Non-pigmented ciliary epithelial cell (primary cell): ENCODE results near the gene LRRC36.

Experiments
- DNase-seq: peaks from one replicate; pipeline ENCODE4 v3.0.0-alpha.2; 2010; ENCODE audit warnings: low read depth

LRRC36 gene

DNA sequence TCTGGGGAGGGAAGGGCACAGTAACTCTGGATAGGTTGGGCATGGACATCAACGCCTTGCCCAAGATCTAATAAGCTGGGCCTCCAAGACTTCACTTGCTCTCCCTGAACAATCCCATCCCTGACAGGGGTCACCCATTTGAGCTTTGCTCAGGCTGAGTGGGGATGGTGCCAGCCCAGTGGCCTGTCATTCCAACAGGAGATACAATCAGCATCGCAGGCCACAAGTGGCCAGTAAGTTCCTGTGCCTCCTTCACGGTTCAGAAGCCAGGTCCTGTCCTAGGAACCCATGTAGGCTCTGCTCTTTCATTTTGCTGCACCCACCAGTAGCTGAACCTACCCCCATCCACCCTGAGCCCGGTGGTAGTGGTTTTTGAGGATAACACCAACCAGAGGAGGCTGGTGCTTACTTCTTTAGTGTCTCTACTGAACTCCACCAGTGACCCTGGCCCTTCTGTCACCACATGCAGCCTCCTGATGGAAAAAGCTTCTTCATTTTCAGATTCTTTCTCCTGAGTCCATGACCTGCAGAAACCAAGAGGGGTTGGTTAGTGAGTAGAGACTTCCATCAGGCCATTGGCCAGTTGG lies 32.4 kb upstream of the LRRC36 start:
- DNase-seq = no peak

DNA sequence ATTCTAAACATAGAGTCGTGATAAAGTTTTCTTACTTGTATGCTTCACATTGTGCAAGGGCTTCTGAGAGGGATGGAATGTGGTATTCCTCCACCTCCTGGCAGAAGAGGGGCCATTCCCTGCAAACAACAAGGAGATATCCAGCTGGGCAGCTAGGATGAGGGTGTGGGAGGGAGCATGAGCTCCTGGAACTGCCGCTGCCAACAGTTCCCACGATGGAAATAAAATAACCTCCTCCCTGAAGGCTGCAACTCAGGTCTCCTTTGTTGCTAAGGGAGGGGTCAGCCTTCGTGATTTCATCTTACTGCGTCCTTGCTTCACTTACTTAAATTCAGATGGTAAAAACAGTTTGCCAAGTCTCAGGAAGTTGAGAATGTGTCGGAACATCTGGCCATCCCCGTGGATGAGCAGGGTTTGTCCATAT lies 31.7 kb upstream of the LRRC36 start:
- DNase-seq = no peak

DNA sequence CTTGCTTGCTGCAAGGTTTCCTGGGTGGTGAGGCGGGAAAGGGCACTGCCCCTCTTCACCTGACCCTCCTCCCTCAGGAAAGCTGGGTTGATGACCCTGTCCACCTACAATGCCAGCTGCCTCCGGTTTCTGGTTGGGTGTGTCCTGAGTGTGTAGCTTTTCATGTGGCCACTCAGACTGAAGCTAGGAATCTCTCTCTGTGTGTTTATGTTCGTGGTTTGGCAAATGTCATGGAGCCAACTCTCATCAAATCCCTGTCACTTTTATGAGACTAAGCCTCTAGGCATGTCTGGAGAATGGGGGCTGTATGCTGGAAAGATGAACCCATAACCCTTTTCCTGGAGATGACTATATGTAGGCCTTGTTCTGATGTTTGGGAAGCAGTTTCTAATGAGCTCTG lies 30.2 kb upstream of the LRRC36 start:
- no peak for DNase-seq

DNA sequence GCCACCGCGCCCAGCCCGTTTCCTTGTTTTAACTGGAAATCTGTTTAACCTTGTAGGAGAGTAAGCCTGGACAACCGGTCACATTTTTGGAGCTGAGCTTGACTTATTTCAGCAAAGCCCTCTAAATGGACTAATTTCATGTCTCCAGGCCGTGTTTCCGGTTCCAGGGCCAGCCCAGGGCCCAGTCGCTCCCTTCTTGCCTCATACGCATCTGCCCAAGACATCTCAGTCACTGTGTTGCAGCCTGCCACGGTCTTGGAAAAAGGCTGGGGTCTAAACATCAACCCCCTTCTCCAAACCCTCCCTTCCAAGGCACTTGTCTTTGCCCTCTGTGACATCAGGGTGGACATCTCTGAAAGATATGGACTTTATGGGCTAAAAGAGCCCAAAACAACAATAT lies 28.3 kb upstream of the LRRC36 start:
- no peak for DNase-seq

DNA sequence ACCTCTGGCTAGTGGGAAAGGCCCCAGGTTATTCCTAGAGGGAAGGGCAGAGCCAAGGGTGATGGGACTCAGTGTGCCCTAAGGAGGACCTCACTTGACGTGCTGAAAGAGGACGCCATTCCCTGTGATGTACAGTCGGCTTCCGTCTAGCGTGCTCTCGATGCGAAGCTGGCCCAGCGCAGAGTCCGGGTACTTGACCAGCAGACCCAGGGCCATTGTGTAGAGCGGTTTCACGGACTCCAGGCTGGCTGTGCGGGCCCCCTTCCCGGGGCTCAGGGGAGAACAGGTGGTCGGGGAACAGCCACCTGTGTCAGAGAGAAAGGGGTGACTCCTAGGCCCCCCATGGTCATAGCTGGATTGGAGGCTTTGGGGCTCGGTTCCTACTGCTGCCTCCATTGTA lies 27.3 kb upstream of the LRRC36 start:
- no peak for DNase-seq

DNA sequence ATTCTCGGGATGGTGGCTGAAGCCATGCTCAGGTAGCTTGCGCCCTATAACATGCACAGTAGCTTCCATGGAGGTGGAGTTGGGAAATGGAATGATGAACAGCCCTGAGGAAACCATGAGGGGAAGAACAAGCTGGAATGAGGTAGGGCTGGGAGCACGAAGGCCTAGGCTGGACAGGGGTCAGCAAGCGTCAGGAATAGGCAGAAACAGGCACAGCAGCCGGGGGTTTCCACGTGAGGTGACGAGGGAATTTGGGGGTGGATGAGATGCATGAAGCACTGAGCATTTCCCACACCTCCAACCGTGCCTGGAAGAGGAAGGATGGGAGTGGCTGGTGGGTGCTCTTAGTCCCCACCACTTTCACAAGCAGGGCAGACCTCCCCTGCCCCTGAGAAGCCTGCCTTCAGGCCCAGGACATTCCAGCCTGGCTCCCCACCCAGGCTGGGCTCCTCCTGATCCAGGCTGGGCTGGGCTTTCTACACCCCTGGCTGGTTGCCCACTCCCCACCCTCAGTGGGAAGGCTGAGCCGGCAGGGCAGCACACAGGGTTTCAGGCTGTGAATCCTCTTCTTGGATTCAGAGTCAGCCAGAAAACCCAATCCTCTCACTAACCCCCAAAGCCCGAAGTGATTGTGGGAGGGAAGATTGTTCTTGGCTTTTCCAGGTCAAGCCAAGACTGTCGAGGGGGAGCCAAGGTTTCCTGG lies 25.4 kb upstream of the LRRC36 start:
- no peak for DNase-seq

DNA sequence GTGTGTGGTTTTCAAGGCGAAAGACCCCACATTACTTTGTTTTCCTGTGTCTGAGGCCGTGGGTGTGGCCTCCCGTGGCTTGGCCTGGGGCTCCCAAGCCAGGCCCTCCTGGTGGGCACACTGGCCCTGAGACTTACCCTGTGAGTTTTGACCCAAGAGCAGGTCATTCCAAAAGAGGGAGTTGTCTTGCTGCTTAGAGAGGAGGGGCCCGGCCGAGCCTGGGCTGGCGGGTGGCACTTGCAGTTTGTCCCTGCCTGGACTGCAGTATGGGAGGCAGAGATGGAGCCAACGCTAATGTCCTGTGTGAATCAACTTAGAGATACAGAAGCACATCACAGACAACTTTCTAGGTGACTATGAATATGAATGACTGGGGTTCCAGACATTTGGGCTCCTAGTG lies 24.5 kb upstream of the LRRC36 start:
- DNase-seq = no peak

DNA sequence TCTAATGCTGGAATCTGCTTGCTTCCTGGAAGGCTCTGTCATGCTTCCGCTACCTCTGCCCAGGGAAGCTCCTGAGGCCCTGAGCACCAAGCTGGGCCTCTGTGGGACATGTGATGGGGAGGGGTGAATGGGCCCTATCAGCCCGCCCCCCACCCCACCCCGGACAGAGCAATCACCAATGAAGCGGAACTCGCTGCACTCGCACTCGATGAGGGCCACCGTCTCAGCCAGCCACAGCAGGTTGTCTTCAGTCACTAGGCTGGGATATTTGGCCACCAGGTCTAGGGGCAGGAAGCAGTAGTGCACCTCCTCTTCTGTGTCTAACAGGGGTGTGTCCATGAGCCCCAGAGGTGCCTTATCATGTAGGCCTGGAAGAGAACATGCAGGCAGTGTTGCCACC lies 23.6 kb upstream of the LRRC36 start:
- DNase-seq = no peak

DNA sequence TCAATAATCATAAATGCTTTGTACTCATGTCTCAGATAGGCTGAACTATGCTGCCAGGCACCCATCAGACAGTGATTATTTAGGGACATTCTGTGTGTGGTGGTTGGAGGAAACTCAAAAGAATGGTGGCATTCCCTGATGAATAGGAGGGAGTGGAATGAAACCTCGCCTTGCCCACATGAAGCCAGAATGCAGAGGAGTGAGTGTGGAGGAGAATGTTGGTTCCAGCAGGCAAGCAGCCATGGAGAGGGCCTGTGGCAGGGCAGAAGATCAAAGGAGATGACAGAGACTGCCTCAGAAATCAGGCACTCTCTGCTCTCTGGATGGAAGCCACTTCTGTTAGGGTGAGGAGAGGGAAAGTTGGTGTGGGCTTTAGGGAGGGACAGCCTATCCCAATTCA lies 22.6 kb upstream of the LRRC36 start:
- no peak for DNase-seq

DNA sequence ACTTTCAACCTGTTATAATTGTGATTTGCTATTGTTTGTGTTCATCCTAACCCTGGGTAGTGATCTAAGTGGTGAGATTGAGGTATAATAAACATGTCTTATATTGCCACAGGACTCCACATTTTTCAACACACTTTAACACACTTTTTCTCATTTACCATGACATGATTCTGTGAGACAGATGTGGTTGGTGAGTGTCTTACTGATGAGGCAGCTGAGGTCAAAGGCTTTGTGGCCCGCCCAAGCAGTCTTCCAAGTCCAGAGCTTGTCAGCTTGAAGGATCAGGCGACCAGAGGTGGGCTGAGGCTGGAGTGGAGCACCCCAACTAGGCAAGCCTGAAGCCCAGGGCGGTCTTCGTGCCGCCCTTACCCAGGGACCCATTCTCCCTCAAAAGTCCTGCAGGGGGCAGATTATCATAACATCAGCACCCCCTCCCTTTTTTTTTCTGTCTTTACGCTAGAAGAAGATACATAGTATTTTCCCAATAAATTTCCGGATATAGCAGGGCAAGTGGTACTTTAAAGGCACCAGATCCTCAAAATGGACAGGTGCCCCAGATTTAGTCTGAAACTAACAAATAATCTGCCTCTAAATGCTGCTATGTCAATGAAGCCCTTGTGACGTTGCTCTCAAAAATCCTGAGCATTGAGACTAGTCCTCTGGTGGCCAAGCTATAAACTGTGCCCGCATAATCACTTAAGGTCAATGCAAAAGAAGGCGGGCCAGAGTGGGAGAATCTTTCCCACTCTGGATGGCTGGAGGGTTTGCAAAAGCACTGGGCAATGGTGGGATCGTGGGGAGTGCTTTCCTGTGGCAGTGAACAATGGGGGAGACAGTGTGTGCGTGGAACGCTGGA lies 21.2 kb upstream of the LRRC36 start:
- DNase-seq = no peak

DNA sequence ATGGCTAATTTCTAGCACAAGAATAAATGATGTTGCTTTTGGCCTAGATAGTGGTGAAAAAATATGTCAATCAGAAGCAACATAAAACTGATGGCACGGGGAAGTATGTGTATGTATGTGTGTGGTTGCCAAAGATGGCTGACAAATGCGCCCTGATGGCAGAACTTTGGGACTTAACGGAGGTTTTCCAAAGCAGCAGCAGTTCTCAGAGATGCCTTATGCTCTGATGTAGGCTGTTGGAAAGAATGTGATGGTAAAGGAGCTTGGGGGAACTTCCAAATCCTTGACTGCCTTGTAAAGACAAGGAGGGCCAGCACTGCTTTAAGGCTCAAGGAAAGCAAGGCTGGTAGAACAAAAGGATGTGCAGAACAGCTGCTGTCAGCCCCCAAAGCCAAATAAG lies 16.1 kb upstream of the LRRC36 start:
- no peak for DNase-seq

DNA sequence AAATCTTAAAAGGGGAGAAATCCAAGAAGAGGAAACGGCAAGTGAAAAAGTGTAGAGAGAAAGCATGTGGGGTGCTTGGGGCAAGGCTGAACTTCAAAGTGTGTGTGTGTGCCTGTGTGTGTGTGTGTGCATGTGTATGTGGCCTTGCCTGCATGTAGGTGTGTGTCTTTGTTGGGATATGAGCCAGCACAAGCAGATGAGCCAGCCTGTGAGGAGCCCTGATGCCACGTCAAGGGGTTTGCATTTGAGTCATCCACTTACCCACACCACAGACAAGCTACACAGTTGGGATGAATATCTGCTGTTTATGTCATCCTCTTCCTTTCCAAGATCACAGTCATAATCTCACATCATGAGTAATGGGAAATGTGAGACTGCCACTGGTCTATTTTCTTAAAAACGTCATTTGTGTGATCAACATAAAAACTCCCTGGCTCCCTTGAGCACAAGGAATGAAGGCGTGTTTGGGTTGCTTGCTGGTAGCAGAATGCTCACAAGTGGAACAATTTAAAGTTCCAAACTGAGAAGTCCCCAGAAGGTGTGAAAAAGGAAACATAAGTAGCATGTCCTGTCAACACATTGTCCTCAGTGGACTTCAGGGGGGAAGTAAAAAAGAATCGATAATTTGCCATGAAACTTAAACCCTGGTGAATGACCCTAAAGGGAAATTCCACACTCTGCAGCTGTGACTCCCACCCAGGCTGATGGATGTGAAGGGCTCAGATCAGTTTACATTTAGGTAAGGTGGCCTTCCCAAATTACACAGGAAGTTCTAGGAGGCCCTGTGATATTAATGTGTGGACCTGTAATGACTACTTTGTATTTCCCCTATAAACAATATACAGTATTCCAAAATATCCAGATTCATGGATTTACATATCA lies 14.8 kb upstream of the LRRC36 start:
- peak; percentile 100 for DNase-seq

DNA sequence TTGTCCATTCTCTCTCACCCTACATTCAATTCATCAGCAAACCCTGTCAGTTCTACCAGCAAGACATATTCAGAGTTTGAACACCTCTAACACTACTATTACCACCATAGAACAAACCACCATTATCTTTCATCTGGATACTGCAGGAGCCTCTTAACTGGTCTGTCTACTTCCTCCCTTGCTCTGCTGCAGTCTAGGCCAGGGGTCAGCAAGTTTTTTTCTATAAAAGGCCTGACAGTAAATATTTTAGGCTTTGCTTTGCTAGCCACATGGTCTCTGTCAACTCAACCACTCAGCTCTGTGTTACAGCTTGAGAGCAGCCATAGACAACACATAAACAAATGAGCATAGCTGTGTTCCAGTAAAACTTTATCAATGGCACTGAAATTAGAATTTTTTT lies 13.9 kb upstream of the LRRC36 start:
- no peak for DNase-seq

DNA sequence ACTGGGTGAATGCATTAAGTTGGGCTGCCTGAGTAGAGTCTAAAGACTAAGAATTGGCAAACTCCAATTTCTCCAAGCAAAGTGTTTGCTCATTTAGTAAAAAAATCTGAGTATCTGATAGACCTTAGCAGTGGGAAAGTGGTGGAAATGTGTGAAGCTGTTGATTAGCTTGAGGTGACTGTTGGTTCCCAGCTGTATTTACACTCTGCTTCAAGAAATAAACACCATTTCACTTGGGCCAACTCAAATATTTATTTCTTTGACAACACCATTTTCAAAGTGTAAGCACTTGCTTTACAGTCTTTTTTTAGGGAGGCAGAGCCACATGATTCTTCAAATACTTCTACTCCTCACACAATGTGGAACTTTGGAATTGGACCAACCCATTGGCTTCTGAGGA lies 8.8 kb upstream of the LRRC36 start:
- DNase-seq = no peak

DNA sequence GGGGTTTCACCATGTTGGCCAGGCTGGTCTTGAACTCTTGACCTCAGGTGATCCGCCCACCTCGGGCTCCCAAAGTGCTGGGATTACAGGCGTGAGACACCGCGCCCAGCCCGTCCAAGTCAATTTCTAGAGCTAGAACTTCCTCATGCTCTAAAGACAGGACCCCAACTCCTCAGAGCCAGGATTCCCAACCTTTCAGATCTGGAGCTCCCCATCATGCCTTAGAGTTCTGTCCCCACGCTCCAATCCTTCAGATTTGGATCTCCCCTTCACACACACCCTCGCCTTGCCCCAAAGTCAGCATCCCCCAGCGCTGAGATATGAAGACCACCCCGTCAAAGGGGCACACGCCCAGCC lies 522 bp upstream of the LRRC36 start:
- DNase-seq = no peak

DNA sequence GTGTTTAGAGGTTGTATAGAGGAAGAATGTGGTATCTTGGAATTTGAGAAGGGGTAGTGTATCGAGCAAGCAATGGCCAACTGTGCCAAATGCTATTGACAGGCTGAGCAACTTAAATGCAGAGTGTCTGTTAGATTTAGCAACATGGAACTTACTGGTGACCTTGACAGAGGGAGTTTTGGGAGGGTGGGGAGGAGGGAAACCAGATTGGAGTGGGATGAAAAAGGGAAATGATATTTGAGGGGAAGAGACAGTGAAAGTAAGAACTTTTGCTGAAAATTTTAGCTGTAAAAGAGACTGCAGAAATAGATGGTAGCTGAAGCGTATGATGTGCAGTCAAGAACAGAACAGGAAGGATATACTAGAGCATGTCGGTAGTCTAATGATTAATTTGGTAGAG lies 1.1 kb downstream of the LRRC36 start:
- no peak for DNase-seq

DNA sequence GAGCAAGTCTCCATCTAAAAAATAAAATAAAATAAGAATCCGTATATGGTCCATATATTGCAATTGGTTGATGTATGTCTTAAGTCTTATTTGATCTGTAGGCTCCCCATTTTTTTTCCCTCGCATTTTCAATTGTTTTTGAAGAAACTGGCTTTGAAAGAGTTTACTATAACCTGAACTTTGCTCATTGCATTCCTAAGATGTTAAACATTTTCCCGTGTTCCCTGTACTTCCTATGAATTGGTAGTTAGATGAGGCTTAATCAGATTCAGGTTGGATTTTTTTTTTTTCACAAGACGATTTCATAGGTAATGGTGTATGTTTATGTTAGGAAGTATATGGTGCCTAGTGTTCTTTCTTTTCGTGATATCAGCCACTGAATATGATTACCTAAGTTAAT lies 3.3 kb downstream of the LRRC36 start:
- no peak for DNase-seq

DNA sequence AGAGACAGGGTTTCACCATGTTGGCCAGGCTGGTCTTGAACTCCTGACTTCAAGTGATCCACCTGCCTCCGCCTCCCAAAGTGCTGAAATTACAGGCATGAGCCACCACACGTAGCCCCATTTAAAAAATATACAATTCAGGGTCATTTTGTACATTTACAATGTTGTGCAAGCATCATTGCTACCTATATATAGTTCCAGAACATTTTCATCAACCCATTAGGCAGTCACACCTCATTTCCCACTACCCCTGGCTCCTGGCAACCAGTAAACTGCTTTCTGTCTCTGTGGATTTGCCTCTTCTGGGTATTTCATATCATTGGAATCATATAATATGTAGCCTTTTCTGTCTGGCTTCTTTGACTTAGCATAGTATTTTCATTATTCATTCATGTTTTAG lies 6.7 kb downstream of the LRRC36 start:
- DNase-seq = no peak

DNA sequence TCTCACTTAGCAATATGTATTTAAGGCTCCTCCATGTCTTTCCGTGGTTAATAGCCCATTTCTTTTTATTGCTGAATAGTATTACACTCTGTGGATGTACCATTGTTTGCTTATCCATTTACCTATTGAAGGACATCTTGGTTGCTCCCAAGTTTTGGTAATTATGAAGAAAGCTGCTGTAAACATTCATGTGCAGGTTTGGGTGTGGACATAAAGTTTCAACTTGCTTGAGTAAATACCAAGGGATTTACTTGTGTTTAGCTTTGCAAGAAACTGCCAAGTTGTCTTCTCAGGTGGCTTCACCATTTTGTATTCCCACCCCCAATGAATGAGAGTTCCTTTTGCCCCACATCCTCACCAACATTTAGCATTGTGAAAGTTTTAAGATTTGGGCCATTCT lies 9.5 kb downstream of the LRRC36 start:
- DNase-seq = no peak

DNA sequence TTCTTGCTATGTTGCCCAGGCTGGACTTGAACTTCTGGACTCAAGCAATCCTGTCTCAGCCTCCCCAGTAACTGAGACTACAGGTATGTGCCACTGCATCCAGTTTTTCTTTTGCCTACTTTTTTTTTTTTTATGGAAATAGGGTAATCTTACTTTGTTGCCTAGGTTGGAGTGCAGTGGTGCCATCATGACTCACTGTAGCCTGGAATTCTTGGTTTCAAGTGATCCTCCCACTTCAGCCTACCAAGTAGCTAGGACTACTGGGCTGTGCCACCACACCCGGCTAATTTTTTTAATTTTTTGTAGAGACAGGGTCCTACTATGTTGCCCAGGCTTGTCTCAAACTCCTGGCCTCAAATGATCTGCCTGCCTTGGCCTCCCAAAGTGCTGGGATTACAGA lies 10.0 kb downstream of the LRRC36 start:
- no peak for DNase-seq

DNA sequence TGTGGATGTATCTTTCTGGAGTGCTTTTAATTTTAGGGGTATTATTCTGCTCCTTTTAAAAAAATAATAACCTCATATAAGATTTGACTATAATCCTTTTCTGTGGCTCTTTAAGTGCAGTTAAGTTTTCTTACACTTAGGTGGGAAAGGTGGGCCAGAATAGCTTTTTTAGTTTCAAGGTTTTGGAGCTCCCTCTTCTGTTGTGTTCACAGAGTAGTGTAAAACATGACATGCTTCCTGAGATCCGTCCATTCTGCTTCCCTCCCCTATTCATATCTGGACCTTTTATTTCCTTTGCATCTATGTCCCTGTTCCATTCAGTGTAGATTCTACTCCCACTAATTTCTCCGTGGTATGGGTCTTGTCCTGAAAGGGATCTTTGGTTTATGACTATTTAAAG lies 12.8 kb downstream of the LRRC36 start:
- DNase-seq = no peak

DNA sequence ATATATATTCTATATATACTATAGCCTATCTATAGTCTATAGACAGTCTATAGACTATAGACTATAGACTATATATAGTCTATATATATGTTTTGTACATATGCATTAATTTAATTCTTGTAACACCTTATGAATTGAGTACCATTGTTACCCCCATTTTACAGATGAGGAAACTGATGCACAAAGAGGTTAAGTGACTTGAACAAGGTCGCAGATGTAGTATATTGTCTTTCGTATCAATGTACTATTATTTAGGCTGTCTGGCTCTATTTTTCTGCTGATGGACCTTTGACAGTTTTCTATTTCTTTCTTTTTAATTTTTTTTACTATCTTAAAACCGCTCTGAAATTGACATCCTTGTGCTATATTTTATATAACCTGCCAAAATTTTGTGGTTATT lies 14.6 kb downstream of the LRRC36 start:
- DNase-seq = no peak

DNA sequence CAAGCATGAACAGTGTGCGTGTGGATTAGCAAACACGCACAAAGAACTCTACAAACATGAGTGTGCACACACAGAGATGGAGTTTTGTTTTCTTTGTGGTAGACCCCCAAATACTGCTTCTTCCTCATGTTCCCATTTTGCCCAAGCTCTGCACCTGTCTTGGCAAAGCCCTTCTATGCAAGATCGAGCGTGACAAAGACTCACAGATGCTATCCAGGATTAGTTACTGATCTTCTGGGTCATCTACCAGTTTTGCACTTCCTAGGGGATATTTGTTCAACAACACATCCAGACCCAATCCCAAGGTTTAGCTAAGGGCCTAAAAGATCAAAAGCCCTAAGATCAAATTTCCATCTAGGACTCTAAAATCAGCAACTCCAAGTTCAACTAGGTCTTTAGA lies 16.0 kb downstream of the LRRC36 start:
- no peak for DNase-seq
